A673 (cell line): ENCODE data around the gene KRAS. TPM values are rescaled to one million over a fixed set of nuclear protein-coding genes. Genes with fewer than 3 reads are reported as not detected.

ENCODE experiments used
- BruUV-seq: library from RNA; stranded (reverse); fragments of 400-500 nt; replicated peaks from 2 replicates; lab custom pipeline; 2021; lab: Mats Ljungman, UMichigan
- CTCF ChIA-PET: fragments of 300-600 bp; sonication (Branson Sonifier 250); formaldehyde crosslinking; loops from one replicate; lab custom pipeline; 2022; ENCODE audit warnings: antibody characterized with exemption; lab: Charles Lee
- POLR2A ChIA-PET: fragments of 300-600 bp; sonication (Branson Sonifier 250); formaldehyde crosslinking; loops from one replicate; lab custom pipeline; 2022; ENCODE audit warnings: antibody characterized with exemption; ENCODE audit not compliant: low non-redundant PET; lab: Charles Lee
- DNase-seq: peaks from one replicate; pipeline ENCODE4 v3.0.0-alpha.2; 2015; ENCODE audit warnings: low spot score
- H3K27ac ChIP-seq: fragments of 200-600 bp; sonication (generic); 2 replicates; pipeline ENCODE4 v1.5.1; 2016; ENCODE audit warnings: mixed run types, low read depth, mild to moderate bottlenecking, mixed read lengths, antibody characterized with exemption, low read length; ENCODE audit not compliant: poor library complexity, severe bottlenecking
- H3K27me3 ChIP-seq: fragments of 200-600 bp; sonication (generic); replicated peaks from 2 replicates; pipeline ENCODE4 v1.6.1; 2017; ENCODE audit warnings: mixed run types, low read depth, mild to moderate bottlenecking, mixed read lengths, antibody characterized with exemption, low read length; ENCODE audit not compliant: insufficient read depth, poor library complexity
- H3K36me3 ChIP-seq: fragments of 200-600 bp; sonication (generic); 2 replicates; pipeline ENCODE4 v1.6.1; 2016; ENCODE audit warnings: mixed run types, mild to moderate bottlenecking, mixed read lengths, antibody characterized with exemption, low read length; ENCODE audit not compliant: insufficient read depth, poor library complexity, severe bottlenecking
- H3K4me1 ChIP-seq: fragments of 200-600 bp; sonication (generic); 2 replicates; pipeline ENCODE4 v1.6.1; 2017; ENCODE audit warnings: mixed run types, mild to moderate bottlenecking, mixed read lengths, antibody characterized with exemption, low read length; ENCODE audit not compliant: insufficient read depth, poor library complexity, severe bottlenecking
- H3K4me3 ChIP-seq: fragments of 200-600 bp; sonication (generic); 2 replicates; pipeline ENCODE4 v1.5.1; 2016; ENCODE audit warnings: low read depth, mixed run types, mild to moderate bottlenecking, mixed read lengths, low read length; ENCODE audit not compliant: poor library complexity, severe bottlenecking
- H3K9me3 ChIP-seq: fragments of 200-600 bp; sonication (generic); 2 replicates; pipeline ENCODE4 v1.6.1; 2016; ENCODE audit warnings: mixed run types, low read depth, mild to moderate bottlenecking, mixed read lengths, antibody characterized with exemption, low read length; ENCODE audit not compliant: poor library complexity, severe bottlenecking
- CTCF ChIP-seq: fragments of 300-800, 200-600 bp; sonication (generic); conservative IDR thresholded peaks from 2 replicates; pipeline ENCODE4 v1.5.1; 2017; ENCODE audit warnings: low read depth, mild to moderate bottlenecking, antibody characterized with exemption, low read length, moderate library complexity, mixed read lengths
- EZH2 ChIP-seq: fragments of 200-600 bp; sonication (generic); IDR thresholded peaks from 2 replicates; pipeline ENCODE4 v1.6.1; 2017; ENCODE audit warnings: borderline replicate concordance, low read depth, mild to moderate bottlenecking, mixed read lengths, antibody characterized with exemption, low read length; ENCODE audit not compliant: poor library complexity, severe bottlenecking
- intact Hi-C: fragments of 100-400 bp; cut with micrococcal nuclease; formaldehyde crosslinking; loops from one replicate; pipeline ENCODE4 v1.10.0; 2022; ENCODE audit not compliant: unreplicated experiment
- total RNA-seq: library from RNA; stranded (reverse); gene quantifications from 2 replicates; pipeline ENCODE4 v1.2.3, GENCODE V29; 2021

Gene KRAS
- total RNA-seq, 1 experiment from 2014 or later, result 25.2 TPM

- no peak overlapping the region for H3K27ac ChIP-seq
- H3K9me3 ChIP-seq, result no peaks in the 10 kb centered on the region
- no TSS peak for BruUV-seq
- intact Hi-C loops, result no loop called here
- CTCF ChIA-PET, result no interaction called here
- no peak overlapping the region for H3K4me3 ChIP-seq
- no peak for TF ChIP-seq CTCF
- no peak for TF ChIP-seq EZH2
- POLR2A ChIA-PET, result no interaction called here
- no peaks in the 10 kb centered on the region for H3K36me3 ChIP-seq
- H3K4me1 ChIP-seq, result peaks cover 4% of the 10 kb centered on the region
- no peaks in the 10 kb centered on the region for H3K27me3 ChIP-seq
- no peak for DNase-seq
Observed at GRCh38 chr12:25248137-25248536, 2.6 kb downstream of the KRAS start.

GRCh38 chr12:25245491-25245890, 5.2 kb downstream of the KRAS start:
- Histone ChIP-seq H3K27ac (no peak overlapping the region), H3K27me3 (no peaks in the 10 kb centered on the region), H3K9me3 (no peaks in the 10 kb centered on the region), H3K4me1 (peaks cover 4% of the 10 kb centered on the region), H3K4me3 (no peak overlapping the region), H3K36me3 (no peaks in the 10 kb centered on the region)
- ChIA-PET CTCF (no interaction called here), POLR2A (no interaction called here)
- TF ChIP-seq EZH2 (no peak), CTCF (no peak)
- intact Hi-C loops, result no loop called here
- no peak for DNase-seq
- BruUV-seq, result no TSS peak

- TF ChIP-seq CTCF, result no peak
- TF ChIP-seq EZH2, result no peak
- Histone ChIP-seq H3K27me3 (no peaks in the 10 kb centered on the region), H3K4me3 (no peak overlapping the region), H3K27ac (no peak overlapping the region), H3K4me1 (no peaks in the 10 kb centered on the region), H3K36me3 (no peaks in the 10 kb centered on the region), H3K9me3 (no peaks in the 10 kb centered on the region)
- no TSS peak for BruUV-seq
- ChIA-PET CTCF (no interaction called here), POLR2A (no interaction called here)
- intact Hi-C loops, result no loop called here
- no peak for DNase-seq
Observed at GRCh38 chr12:25243680-25243990, 7.1 kb downstream of the KRAS start.
